ELR (cell line): Measurements from ENCODE around the gene COL26A1.

Experiments used
- DNase-seq: peaks from one replicate; pipeline ENCODE4 v3.0.0-alpha.2; 2015; ENCODE audit warnings: low read depth

The COL26A1 gene

DNA sequence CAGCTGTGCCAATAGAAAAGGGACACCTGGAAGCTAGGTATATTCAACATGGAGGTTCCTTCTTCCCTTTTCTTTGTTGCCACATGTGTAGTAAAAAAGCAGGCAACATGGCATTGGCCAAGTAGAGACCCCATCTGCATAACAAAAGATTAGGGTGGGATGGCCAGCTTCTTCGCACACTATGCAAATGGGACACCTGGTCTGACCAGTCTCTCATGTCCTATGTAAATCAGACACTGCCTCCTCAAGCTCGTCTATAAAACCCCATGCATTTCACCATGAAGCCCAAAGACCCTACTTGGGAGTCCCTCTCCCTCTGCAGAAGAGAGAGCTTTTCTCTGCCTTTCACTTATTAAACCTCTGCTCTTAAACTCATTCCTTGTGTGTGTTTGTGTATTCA is 212.5 kb downstream of the COL26A1 start:
- no peak for DNase-seq

DNA sequence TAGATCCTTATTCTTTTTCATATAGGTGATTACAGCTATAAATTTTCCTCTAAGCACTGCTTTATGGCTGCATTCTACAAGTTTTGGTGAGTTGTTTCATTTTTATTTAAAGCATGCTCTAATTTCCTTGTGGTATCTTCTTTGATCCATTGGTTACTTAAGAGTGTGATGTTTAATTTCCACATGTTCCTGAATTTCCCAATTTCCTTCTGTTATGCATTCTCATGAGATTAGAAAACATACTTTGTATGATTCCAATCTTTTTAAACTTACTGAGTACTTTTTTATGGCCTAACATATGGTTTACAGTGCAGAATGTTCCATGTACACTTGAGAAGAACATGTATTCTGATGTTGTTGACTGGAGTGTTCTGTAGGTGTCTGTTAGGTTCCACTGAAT is 213.0 kb downstream of the COL26A1 start:
- DNase-seq, result no peak

GRCh38 chr7:101576998-101577397 is 214.3 kb downstream of the COL26A1 start:
- DNase-seq, result peak; percentile 42

- DNase-seq, result no peak
Measured at GRCh38 chr7:101578552-101578951, 215.9 kb downstream of the COL26A1 start.

- no peak for DNase-seq
Measured at GRCh38 chr7:101580596-101580995, 217.9 kb downstream of the COL26A1 start.

DNA sequence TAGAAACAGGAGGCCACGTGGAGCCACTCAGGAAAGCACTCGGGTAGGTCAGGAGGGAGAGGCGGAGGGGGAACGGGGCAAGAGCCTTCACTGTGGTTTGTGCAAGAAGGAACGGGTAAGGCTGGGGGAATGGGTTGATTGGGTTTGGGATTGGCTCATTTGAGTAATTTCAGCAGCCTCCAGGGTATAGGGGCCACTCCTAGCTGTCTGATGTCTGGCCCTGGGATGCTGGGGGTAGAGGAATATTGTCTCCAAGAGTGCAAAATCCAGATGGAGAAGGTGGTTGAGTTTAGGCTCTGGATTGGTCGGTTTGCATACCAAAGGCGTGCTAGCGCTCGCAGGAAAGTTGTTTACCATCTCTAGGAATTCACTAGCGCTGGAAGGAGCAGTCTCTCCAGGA is 219.2 kb downstream of the COL26A1 start:
- DNase-seq, result no peak

DNA sequence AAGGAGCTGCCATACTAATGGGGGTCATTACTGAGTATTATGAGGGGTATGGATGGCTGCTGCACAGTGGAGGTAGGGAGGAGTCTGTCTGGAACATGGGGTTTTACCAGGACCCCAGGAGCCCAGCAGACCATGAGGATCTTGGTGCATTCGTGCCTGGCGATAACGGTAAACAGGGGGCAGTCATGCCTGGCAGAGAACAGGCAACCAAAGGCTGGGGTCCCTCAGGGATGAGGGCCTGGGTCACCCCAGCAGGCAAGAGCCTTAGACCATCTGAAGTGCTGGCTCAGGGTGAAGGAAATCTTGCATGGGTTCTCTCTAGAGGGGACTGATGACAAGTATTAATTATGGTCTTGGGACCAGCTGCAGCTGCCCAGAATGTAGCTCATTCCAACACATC is 220.3 kb downstream of the COL26A1 start:
- no peak for DNase-seq

DNA sequence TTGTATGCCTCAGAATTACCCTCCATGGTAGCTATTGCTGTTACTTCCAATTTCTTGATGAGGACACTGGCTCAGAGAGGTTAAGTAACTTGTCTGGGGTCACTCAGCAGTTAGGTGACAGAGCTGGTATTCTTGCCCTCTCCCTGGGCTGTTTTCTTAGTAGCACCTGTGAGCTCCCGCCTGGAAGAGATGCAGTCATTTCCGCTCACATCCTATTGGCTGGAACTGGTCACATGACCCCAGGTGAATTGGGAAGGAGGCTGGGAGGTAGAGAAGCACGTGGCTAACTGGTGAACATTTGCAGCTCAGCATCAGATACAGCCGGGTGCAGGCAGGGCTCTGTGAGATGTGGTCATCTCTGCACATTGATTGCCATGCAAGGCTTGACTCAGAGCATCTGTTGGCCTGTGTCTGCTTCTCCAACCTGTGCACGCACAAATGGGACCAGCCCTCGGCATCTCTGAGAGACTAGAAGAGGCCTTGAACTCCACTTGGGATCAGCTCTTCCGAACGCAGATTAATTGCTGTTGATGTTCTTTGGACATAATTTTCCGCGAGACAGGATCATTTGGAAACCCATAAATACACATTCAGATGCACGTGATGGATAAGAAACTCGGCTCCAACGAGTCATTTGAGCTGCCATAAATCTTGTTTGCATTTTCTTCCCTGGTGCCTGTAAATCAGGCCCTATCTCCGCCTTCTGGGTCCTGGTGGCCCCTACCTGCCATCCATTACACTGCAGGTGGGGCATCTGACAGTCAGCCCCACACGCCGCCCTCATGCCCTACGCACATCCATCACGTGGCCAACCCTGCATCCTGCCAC is 223.6 kb downstream of the COL26A1 start:
- no peak for DNase-seq

GRCh38 chr7:101586906-101587677 is 224.4 kb downstream of the COL26A1 start:
- DNase-seq, result no peak

GRCh38 chr7:101588131-101588935 is 225.7 kb downstream of the COL26A1 start:
- DNase-seq, result no peak

GRCh38 chr7:101589052-101589451 is 226.4 kb downstream of the COL26A1 start:
- no peak for DNase-seq

- no peak for DNase-seq
Measured at GRCh38 chr7:101589976-101590662, 227.4 kb downstream of the COL26A1 start.

DNA sequence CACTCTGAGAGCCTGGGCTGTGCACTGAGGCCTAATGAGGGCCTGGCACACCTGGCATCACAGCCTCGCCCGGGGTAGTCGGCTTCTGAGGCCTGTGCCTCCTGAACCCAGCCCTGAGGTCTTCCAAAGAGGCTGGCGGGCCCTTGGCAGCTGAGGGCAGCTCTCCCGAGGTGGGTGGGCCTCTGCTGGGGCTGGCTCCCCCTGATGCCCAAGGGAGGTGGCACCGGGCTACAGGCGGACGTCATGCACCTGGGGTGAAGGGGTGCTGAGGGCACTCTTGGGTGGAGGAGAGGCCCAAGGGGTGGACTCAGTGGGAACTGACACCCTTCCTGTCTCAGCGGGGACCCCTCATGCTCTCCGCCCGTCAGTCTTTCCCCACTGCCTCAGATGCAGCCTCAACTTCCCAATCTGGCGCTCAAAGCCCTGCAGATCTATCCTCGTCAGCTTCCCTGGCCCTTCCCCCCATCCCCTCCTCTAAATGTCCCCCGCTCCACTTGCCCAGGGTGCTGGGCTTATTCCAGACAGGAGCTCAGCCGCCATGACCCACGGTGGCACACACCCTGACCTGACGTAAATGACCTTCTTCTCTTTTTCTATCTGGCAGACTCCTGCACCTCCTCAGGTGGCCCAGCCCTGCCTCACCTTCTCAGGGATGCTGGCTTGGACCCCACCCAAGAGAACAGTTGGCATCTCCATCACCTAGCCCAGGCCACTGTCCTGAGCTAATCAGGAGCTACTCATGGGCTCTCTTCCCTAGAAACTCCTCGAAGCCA is 228.2 kb downstream of the COL26A1 start:
- no peak for DNase-seq

- DNase-seq, result no peak
Measured at GRCh38 chr7:101591504-101591903, 228.8 kb downstream of the COL26A1 start.

DNA sequence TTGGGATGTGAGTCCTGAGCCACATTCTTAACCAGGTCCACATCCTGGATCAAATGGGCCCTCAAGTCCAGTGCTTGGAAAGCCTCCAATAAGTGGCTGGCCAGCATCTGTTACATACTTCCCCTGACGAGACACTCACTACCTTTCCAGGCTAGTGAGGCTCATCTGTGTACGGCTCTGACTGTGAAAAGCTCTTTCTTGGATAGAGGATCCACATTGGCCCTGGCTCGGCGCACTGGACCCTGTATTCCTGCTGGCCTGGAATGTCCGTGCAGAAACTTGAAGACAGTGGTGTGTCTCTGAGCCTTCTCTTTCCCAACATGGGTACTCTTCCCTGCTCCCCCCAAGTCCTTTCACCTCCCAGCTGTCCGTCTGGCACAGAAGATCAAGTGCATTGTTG is 230.9 kb downstream of the COL26A1 start:
- no peak for DNase-seq

GRCh38 chr7:101594790-101595189 is 232.1 kb downstream of the COL26A1 start:
- no peak for DNase-seq

DNA sequence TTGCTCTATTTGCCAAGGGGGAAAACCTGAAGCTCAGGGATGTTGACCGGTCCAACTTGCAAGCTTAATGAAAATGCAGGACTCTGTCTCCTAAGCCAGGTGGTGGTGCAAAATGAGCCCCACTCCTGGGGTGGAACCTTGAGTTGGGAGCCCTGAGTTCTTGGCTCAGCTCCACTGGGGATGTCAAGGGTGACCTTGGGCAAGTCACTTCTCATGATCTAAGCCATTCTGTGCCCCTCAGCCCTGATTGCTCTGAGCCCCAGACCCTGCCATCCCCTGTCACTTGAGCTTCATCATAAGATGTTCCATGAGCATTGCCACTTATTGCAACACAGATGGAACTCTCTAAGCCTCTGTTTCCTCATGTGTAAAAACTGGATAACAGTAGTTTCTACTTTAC is 232.6 kb downstream of the COL26A1 start:
- DNase-seq, result no peak

DNA sequence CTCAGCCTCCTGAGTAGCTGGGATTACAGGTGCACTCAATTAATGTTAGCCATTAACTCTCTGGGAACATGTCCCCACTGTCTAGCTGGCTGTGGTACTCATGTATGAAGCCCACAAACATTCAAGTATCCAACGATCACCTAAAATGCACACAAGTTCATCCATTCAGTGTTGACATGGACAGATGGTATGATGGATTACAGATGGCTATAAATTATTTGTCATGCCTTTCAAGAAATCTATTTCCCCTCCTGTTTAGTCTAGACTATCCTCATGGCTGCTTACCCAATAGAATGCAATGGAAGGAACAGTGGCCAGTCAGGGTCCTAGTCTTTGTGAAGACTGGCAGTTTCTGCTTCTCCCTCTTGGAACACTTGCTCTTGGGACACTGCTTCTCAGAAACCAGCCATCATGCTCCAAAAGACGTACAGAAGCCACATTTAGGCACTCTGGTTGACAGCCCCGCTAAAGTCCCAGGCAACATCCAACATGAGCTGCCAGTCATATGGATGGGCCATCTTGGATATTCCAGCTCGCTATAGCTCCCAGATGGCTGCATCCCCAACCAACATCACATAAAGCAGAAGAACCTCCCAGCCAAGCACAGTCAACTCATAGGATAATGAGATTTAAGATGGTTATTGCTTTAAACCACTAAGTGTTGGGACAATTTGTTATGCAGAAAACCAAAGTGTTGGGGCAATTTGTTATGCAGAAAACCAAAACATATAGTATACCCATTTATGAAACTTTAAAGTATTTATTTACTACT is 233.3 kb downstream of the COL26A1 start:
- no peak for DNase-seq

GRCh38 chr7:101596898-101597297 is 234.2 kb downstream of the COL26A1 start:
- no peak for DNase-seq

- no peak for DNase-seq
Measured at GRCh38 chr7:101597941-101598340, 235.3 kb downstream of the COL26A1 start.
